GM15510 (cell line): Measurements from ENCODE around the gene TEX54.

Experiments
- POLR2A ChIP-seq: IDR thresholded peaks from 3 replicates; pipeline ENCODE4 v1.6.1; 2011; ENCODE audit warnings: borderline replicate concordance; ENCODE audit not compliant: insufficient read length; ENCODE audit errors: extremely low read depth

The TEX54 gene

DNA sequence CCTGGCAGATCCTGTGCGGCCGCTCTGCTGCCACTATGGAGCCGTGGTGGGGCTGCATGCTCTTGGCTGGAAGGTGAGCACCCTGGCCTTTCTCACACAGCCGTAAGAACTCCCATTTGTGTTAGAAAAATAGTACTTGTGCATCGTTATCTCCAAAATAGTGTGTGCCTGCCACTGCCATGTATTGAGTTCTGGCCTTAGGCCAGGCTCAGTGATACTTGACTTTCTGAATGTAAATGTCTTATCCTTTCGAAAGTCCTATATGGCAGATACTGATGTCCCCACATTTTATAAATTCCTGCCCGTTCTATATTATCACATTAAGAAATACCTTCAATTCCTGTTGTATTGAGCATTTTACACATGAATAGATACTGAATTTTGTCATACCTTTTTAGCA lies 49.9 kb downstream of the TEX54 start:
- TF ChIP-seq POLR2A, result no peak
